Caco-2 (cell line): ENCODE measurements around the gene UBE2E3. TPM values are rescaled to one million over a fixed set of nuclear protein-coding genes. Genes with fewer than 3 reads are reported as not detected.

Experiments used
- BruUV-seq: library from RNA; stranded (reverse); fragments of 400-500 nt; replicated peaks from 2 replicates; lab custom pipeline; 2021; lab: Mats Ljungman, UMichigan
- CTCF ChIA-PET: fragments of 300-600 bp; sonication (Branson Sonifier 250); formaldehyde crosslinking; loops from one replicate; lab custom pipeline; 2022; ENCODE audit warnings: antibody characterized with exemption; lab: Charles Lee
- POLR2A ChIA-PET: fragments of 300-600 bp; sonication (Branson Sonifier 250); formaldehyde crosslinking; loops from one replicate; lab custom pipeline; 2022; ENCODE audit warnings: antibody characterized with exemption; lab: Charles Lee
- DNase-seq, 2 experiments: peaks; one replicate each; pipeline versions ENCODE4 v3.0.0 to v3.0.0-alpha.2; 2020 to 2022
- H3K27me3 ChIP-seq: replicated peaks from 2 replicates; pipeline ENCODE4 v1.6.0; 2011; ENCODE audit warnings: low read length; ENCODE audit not compliant: control insufficient read depth, insufficient read depth
- H3K36me3 ChIP-seq: 2 replicates; pipeline ENCODE4 v1.5.1; 2011; ENCODE audit warnings: low read length; ENCODE audit not compliant: control insufficient read depth, insufficient read depth
- H3K4me1 ChIP-seq: fragments of 250-450 bp; sonication (Bioruptor Pico); 2 replicates; pipeline ENCODE4 v1.5.1; 2020; ENCODE audit warnings: mild to moderate bottlenecking
- H3K4me3 ChIP-seq: 2 replicates; pipeline ENCODE4 v1.5.1; 2011; ENCODE audit warnings: low read depth, mild to moderate bottlenecking, control low read depth, low read length
- H3K9me3 ChIP-seq: fragments of 250-450 bp; sonication (Bioruptor Pico); 2 replicates; pipeline ENCODE4 v1.5.1; 2020; ENCODE audit warnings: mild to moderate bottlenecking, moderate library complexity
- H3K27ac Mint-ChIP-seq: one replicate; pipeline ENCODE4 v1.8.0; 2022; ENCODE audit warnings: mixed read lengths; ENCODE audit not compliant: unreplicated experiment
- H3K27me3 Mint-ChIP-seq: one replicate; pipeline ENCODE4 v1.8.0; 2022; ENCODE audit warnings: mixed read lengths; ENCODE audit not compliant: insufficient read depth, unreplicated experiment
- H3K36me3 Mint-ChIP-seq: one replicate; pipeline ENCODE4 v1.8.0; 2022; ENCODE audit warnings: mild to moderate bottlenecking, mixed read lengths; ENCODE audit not compliant: insufficient read depth, unreplicated experiment
- H3K4me1 Mint-ChIP-seq: one replicate; pipeline ENCODE4 v1.8.0; 2022; ENCODE audit warnings: low read depth, mixed read lengths; ENCODE audit not compliant: unreplicated experiment
- H3K4me3 Mint-ChIP-seq: one replicate; pipeline ENCODE4 v1.8.0; 2022; ENCODE audit warnings: mild to moderate bottlenecking, moderate library complexity, mixed read lengths; ENCODE audit not compliant: unreplicated experiment
- H3K9me3 Mint-ChIP-seq: one replicate; pipeline ENCODE4 v1.8.0; 2022; ENCODE audit warnings: mixed read lengths; ENCODE audit not compliant: unreplicated experiment
- CTCF ChIP-seq, 2 experiments: fragments of 200-600 bp in 1 of 2; IDR thresholded peaks; 1 replicate in 1 of 2; 2 replicates in 1 of 2; pipeline versions ENCODE4 v1.5.1 to v1.8.0; 2011 to 2022; ENCODE audit warnings: antibody characterized with exemption in 1 of 2, control low read depth in 1 of 2, inconsistent platforms in 1 of 2, low read depth in 1 of 2, low read length in 1 of 2, mild to moderate bottlenecking in 1 of 2, moderate library complexity in 1 of 2; ENCODE audit not compliant: insufficient read depth in 1 of 2, severe bottlenecking in 1 of 2, unreplicated experiment in 1 of 2
- intact Hi-C: fragments of 100-400 bp; cut with micrococcal nuclease; formaldehyde crosslinking; loops from one replicate; pipeline ENCODE4 v1.10.0; 2022; ENCODE audit not compliant: unreplicated experiment
- total RNA-seq: library from RNA; stranded (reverse); gene quantifications from 2 replicates; pipeline ENCODE4 v1.2.3, GENCODE V29; 2022

Gene UBE2E3
- total RNA-seq, 1 experiment from 2014 or later, result 9.0 TPM

- no peak for TF ChIP-seq CTCF (IDR thresholded peaks at IDR 0.05; ENCODE audit: insufficient read depth in 1 of 2, low read depth in 1 of 2, low read length in 1 of 2, severe bottlenecking in 1 of 2, unreplicated experiment in 1 of 2)
- Mint-ChIP-seq H3K36me3 (no peaks in the 10 kb centered on the region), H3K4me3 (no peak overlapping the region), H3K4me1 (no peaks in the 10 kb centered on the region), H3K27me3 (peaks cover 12% of the 10 kb centered on the region), H3K9me3 (no peaks in the 10 kb centered on the region), H3K27ac (no peak overlapping the region)
- BruUV-seq, result no TSS peak
- ChIA-PET CTCF (no interaction called here), POLR2A (no interaction called here)
- no peaks in the 10 kb centered on the region for H3K27me3 ChIP-seq
- no peaks in the 10 kb centered on the region for H3K36me3 ChIP-seq
- H3K4me3 ChIP-seq, result no peak overlapping the region
- H3K9me3 ChIP-seq, result no peaks in the 10 kb centered on the region
- no peak for DNase-seq
- H3K4me1 ChIP-seq, result no peaks in the 10 kb centered on the region
- intact Hi-C loops, result no loop called here
These were observed 36.0 kb upstream of the UBE2E3 start for GRCh38 chr2:180944372-180944771.

GRCh38 chr2:180947208-180947689 is 33.2 kb upstream of the UBE2E3 start:
- Mint-ChIP-seq H3K27me3 (peaks cover 14% of the 10 kb centered on the region), H3K27ac (no peak overlapping the region), H3K36me3 (no peaks in the 10 kb centered on the region), H3K4me3 (no peak overlapping the region), H3K4me1 (no peaks in the 10 kb centered on the region), H3K9me3 (no peaks in the 10 kb centered on the region)
- ChIA-PET POLR2A (no interaction called here), CTCF (no interaction called here)
- no peaks in the 10 kb centered on the region for H3K36me3 ChIP-seq
- intact Hi-C loops, result no loop called here
- TF ChIP-seq CTCF (IDR thresholded peaks at IDR 0.05; ENCODE audit: insufficient read depth in 1 of 2, low read depth in 1 of 2, low read length in 1 of 2, severe bottlenecking in 1 of 2, unreplicated experiment in 1 of 2), result no peak
- no peak for DNase-seq
- no peak overlapping the region for H3K4me3 ChIP-seq
- no peaks in the 10 kb centered on the region for H3K9me3 ChIP-seq
- H3K27me3 ChIP-seq, result no peaks in the 10 kb centered on the region
- no TSS peak for BruUV-seq
- no peaks in the 10 kb centered on the region for H3K4me1 ChIP-seq

GRCh38 chr2:180949896-180950295 is 30.5 kb upstream of the UBE2E3 start:
- DNase-seq, result no peak
- POLR2A ChIA-PET, result no interaction called here
- CTCF ChIA-PET, result no interaction called here

More at GRCh38 chr2:180949896-180950295, 30.5 kb upstream of the UBE2E3 start:
- Histone ChIP-seq H3K36me3 (no peaks in the 10 kb centered on the region), H3K27me3 (no peaks in the 10 kb centered on the region), H3K4me1 (no peaks in the 10 kb centered on the region), H3K9me3 (no peaks in the 10 kb centered on the region), H3K4me3 (no peak overlapping the region)
- H3K36me3 Mint-ChIP-seq, result no peaks in the 10 kb centered on the region
- peaks cover 11% of the 10 kb centered on the region for H3K27me3 Mint-ChIP-seq
- intact Hi-C loops, result no loop called here
- H3K4me1 Mint-ChIP-seq, result no peaks in the 10 kb centered on the region
- no TSS peak for BruUV-seq
- no peak overlapping the region for H3K4me3 Mint-ChIP-seq
- H3K27ac Mint-ChIP-seq, result no peak overlapping the region
- no peaks in the 10 kb centered on the region for H3K9me3 Mint-ChIP-seq
- no peak for TF ChIP-seq CTCF (IDR thresholded peaks at IDR 0.05; ENCODE audit: insufficient read depth in 1 of 2, low read depth in 1 of 2, low read length in 1 of 2, severe bottlenecking in 1 of 2, unreplicated experiment in 1 of 2)
